ENCODE data around the gene ACAP1. TPM values are rescaled to one million over a fixed set of nuclear protein-coding genes. Genes with fewer than 3 reads are reported as not detected.

Gene ACAP1
- total RNA-seq, 5 donors from 2014 or later (not counting 1 experiment from before 2014, with no cell fraction given), result 531 to 781 (median 649) TPM

- no peaks in the 10 kb centered on the region for H3K9me3 Mint-ChIP-seq
- CTCF ChIA-PET, result interaction anchor here in 1 of 2 donors (0.5 kb wide), 1 partner anchor 169 kb away, joined by 4 read pairs; no protein-coding TSS in a partner anchor
- no peaks in the 10 kb centered on the region for H3K27me3 ChIP-seq (replicated peaks in 1 of 2; ENCODE audit: control insufficient read depth in 2 of 2, extremely low read depth in 1 of 2, insufficient read depth in 2 of 2, low read length in 1 of 2)
- H3K27ac Mint-ChIP-seq, result no peak overlapping the region
- H3K4me3 ChIP-seq (ENCODE audit: control insufficient read depth in 1 of 2, extremely low read depth in 1 of 2, low read length in 1 of 2), result no peak overlapping the region
- no peaks in the 10 kb centered on the region for H3K9me3 ChIP-seq
- POLR2A ChIA-PET, result no interaction called here
- ATAC-seq (replicated peaks in 1 of 4) (no peak), DNase-seq (no peak)
- no peak overlapping the region for H3K4me3 Mint-ChIP-seq
- H3K36me3 Mint-ChIP-seq, result peaks cover 25% of the 10 kb centered on the region
- peaks cover 0 to 13% of the 10 kb centered on the region in 2 experiments for H3K4me1 ChIP-seq (ENCODE audit: control insufficient read depth in 1 of 2, extremely low read depth in 1 of 2, insufficient read depth in 2 of 2, low read length in 2 of 2)
- no peak overlapping the region for H3K27ac ChIP-seq (ENCODE audit: low read length)
- H3K27me3 Mint-ChIP-seq, result no peaks in the 10 kb centered on the region
- H3K4me1 Mint-ChIP-seq, result peaks cover under 1 to 10% (median 9%) of the 10 kb centered on the region in 3 donors
- peaks cover 45 to 81% of the 10 kb centered on the region in 2 donors for H3K36me3 ChIP-seq (ENCODE audit: control insufficient read depth in 2 of 2, extremely low read depth in 1 of 2, insufficient read depth in 1 of 2, low read length in 1 of 2)
- 99% methylated on average over 14 of the region's 22 CpGs for WGBS (ENCODE audit: insufficient coverage)
Measured at GRCh38 chr17:7322520-7323194, 13.7 kb upstream of the ACAP1 start.

GRCh38 chr17:7323731-7324437 lies 12.4 kb upstream of the ACAP1 start:
- H3K27me3 ChIP-seq (replicated peaks in 1 of 2; ENCODE audit: control insufficient read depth in 2 of 2, extremely low read depth in 1 of 2, insufficient read depth in 2 of 2, low read length in 1 of 2), result no peaks in the 10 kb centered on the region
- H3K27ac ChIP-seq (ENCODE audit: low read length), result no peak overlapping the region
- WGBS (ENCODE audit: insufficient coverage), result 82% methylated on average over 30 of the region's 39 CpGs
- ATAC-seq (replicated peaks in 1 of 4), result peak in 3 of 4 experiments; percentile 40 to 54 (median 46)
- peaks cover 13 to 23% (median 21%) of the 10 kb centered on the region in 3 donors for H3K4me1 Mint-ChIP-seq
- no peaks in the 10 kb centered on the region for H3K9me3 Mint-ChIP-seq
- no peak overlapping the region for H3K4me3 ChIP-seq (ENCODE audit: control insufficient read depth in 1 of 2, extremely low read depth in 1 of 2, low read length in 1 of 2)
- H3K4me3 Mint-ChIP-seq, result no peak overlapping the region
- peaks cover 19% of the 10 kb centered on the region for H3K36me3 Mint-ChIP-seq
- H3K9me3 ChIP-seq, result no peaks in the 10 kb centered on the region
- ChIA-PET CTCF (interaction anchor here (0.6 to 0.9 kb wide), 3 partner anchors 9 to 178 kb away, joined by 3 to 8 read pairs (median 6); no protein-coding TSS in a partner anchor), POLR2A (no interaction called here)
- H3K4me1 ChIP-seq (ENCODE audit: control insufficient read depth in 1 of 2, extremely low read depth in 1 of 2, insufficient read depth in 2 of 2, low read length in 2 of 2), result peaks cover 2 to 23% of the 10 kb centered on the region in 2 experiments
- peaks cover 35 to 69% of the 10 kb centered on the region in 2 donors for H3K36me3 ChIP-seq (ENCODE audit: control insufficient read depth in 2 of 2, extremely low read depth in 1 of 2, insufficient read depth in 1 of 2, low read length in 1 of 2)
- peak overlapping the region in 1 of 2 donors; percentile 34 for H3K27ac Mint-ChIP-seq
- no peaks in the 10 kb centered on the region for H3K27me3 Mint-ChIP-seq
- peak in 31 of 35 experiments; percentile 21 to 77 (median 55) for DNase-seq

- ChIA-PET POLR2A (interaction anchor here in 1 of 2 donors (0.6 kb wide), 1 partner anchor 268 kb away, joined by 4 read pairs; no protein-coding TSS in a partner anchor), CTCF (interaction anchor here (0.6 to 0.9 kb wide), 3 partner anchors 9 to 278 kb away, joined by 3 to 8 read pairs (median 3); no protein-coding TSS in a partner anchor)
- DNase-seq, result no peak
- peaks cover 16 to 25% (median 21%) of the 10 kb centered on the region in 3 donors for H3K4me1 Mint-ChIP-seq
- Histone ChIP-seq H3K4me3 (ENCODE audit: control insufficient read depth in 1 of 2, extremely low read depth in 1 of 2, low read length in 1 of 2) (no peak overlapping the region), H3K36me3 (ENCODE audit: control insufficient read depth in 2 of 2, extremely low read depth in 1 of 2, insufficient read depth in 1 of 2, low read length in 1 of 2) (peaks cover 33 to 67% of the 10 kb centered on the region in 2 donors), H3K27ac (ENCODE audit: low read length) (no peak overlapping the region), H3K9me3 (no peaks in the 10 kb centered on the region), H3K27me3 (replicated peaks in 1 of 2; ENCODE audit: control insufficient read depth in 2 of 2, extremely low read depth in 1 of 2, insufficient read depth in 2 of 2, low read length in 1 of 2) (no peaks in the 10 kb centered on the region), H3K4me1 (ENCODE audit: control insufficient read depth in 1 of 2, extremely low read depth in 1 of 2, insufficient read depth in 2 of 2, low read length in 2 of 2) (peaks cover 2 to 23% of the 10 kb centered on the region in 2 experiments)
- no peak overlapping the region for H3K4me3 Mint-ChIP-seq
- H3K27me3 Mint-ChIP-seq, result no peaks in the 10 kb centered on the region
- no peak for ATAC-seq (replicated peaks in 1 of 4)
- WGBS (ENCODE audit: insufficient coverage), result 87% methylated on average over 3 of the region's 3 CpGs
- peak overlapping the region in 1 of 2 donors; percentile 34 for H3K27ac Mint-ChIP-seq
- H3K36me3 Mint-ChIP-seq, result peaks cover 18% of the 10 kb centered on the region
- no peaks in the 10 kb centered on the region for H3K9me3 Mint-ChIP-seq
Measured at GRCh38 chr17:7324438-7324779, 11.9 kb upstream of the ACAP1 start.

GRCh38 chr17:7325031-7325528 lies 11.2 kb upstream of the ACAP1 start:
- peaks cover 33 to 66% of the 10 kb centered on the region in 2 donors for H3K36me3 ChIP-seq (ENCODE audit: control insufficient read depth in 2 of 2, extremely low read depth in 1 of 2, insufficient read depth in 1 of 2, low read length in 1 of 2)
- CTCF ChIA-PET, result interaction anchor here (0.6 to 0.9 kb wide), 3 partner anchors 8 to 279 kb away, joined by 3 to 8 read pairs (median 3); no protein-coding TSS in a partner anchor

GRCh38 chr17:7326186-7326585 lies 10.1 kb upstream of the ACAP1 start:
- POLR2A ChIA-PET, result interaction anchor here in 1 of 2 donors (0.5 kb wide), 1 partner anchor 20 kb away, joined by 9 read pairs; no protein-coding TSS in a partner anchor
- DNase-seq, result no peak
- H3K27ac Mint-ChIP-seq, result no peak overlapping the region

More at GRCh38 chr17:7325031-7325528, 11.2 kb upstream of the ACAP1 start:
- POLR2A ChIA-PET, result interaction anchor here (0.6 kb wide), 2 partner anchors 77 to 268 kb away, joined by 4 to 6 read pairs; no protein-coding TSS in a partner anchor
- Mint-ChIP-seq H3K27ac (no peak overlapping the region), H3K4me3 (no peak overlapping the region), H3K27me3 (no peaks in the 10 kb centered on the region), H3K4me1 (peaks cover 23 to 32% (median 27%) of the 10 kb centered on the region in 3 donors), H3K9me3 (no peaks in the 10 kb centered on the region), H3K36me3 (peaks cover 18% of the 10 kb centered on the region)
- WGBS (ENCODE audit: insufficient coverage), result 100% methylated on average over 2 of the region's 19 CpGs
- DNase-seq (no peak), ATAC-seq (replicated peaks in 1 of 4) (no peak)
- Histone ChIP-seq H3K9me3 (no peaks in the 10 kb centered on the region), H3K27ac (ENCODE audit: low read length) (no peak overlapping the region), H3K27me3 (replicated peaks in 1 of 2; ENCODE audit: control insufficient read depth in 2 of 2, extremely low read depth in 1 of 2, insufficient read depth in 2 of 2, low read length in 1 of 2) (no peaks in the 10 kb centered on the region), H3K4me3 (ENCODE audit: control insufficient read depth in 1 of 2, extremely low read depth in 1 of 2, low read length in 1 of 2) (no peak overlapping the region), H3K4me1 (ENCODE audit: control insufficient read depth in 1 of 2, extremely low read depth in 1 of 2, insufficient read depth in 2 of 2, low read length in 2 of 2) (peaks cover 2 to 27% of the 10 kb centered on the region in 2 experiments)

GRCh38 chr17:7327056-7327455 lies 9.3 kb upstream of the ACAP1 start:
- POLR2A ChIA-PET, result no interaction called here
- no peak overlapping the region for H3K27ac Mint-ChIP-seq
- 100% methylated on average over 1 of the region's 7 CpGs for WGBS (ENCODE audit: insufficient coverage)
- DNase-seq (no peak), ATAC-seq (replicated peaks in 1 of 4) (no peak)
- no peak overlapping the region for H3K4me3 Mint-ChIP-seq
- Histone ChIP-seq H3K27ac (ENCODE audit: low read length) (no peak overlapping the region), H3K27me3 (replicated peaks in 1 of 2; ENCODE audit: control insufficient read depth in 2 of 2, extremely low read depth in 1 of 2, insufficient read depth in 2 of 2, low read length in 1 of 2) (no peaks in the 10 kb centered on the region), H3K9me3 (no peaks in the 10 kb centered on the region), H3K4me1 (ENCODE audit: control insufficient read depth in 1 of 2, extremely low read depth in 1 of 2, insufficient read depth in 2 of 2, low read length in 2 of 2) (peaks cover 6 to 42% of the 10 kb centered on the region in 2 experiments), H3K4me3 (ENCODE audit: control insufficient read depth in 1 of 2, extremely low read depth in 1 of 2, low read length in 1 of 2) (no peak overlapping the region), H3K36me3 (ENCODE audit: control insufficient read depth in 2 of 2, extremely low read depth in 1 of 2, insufficient read depth in 1 of 2, low read length in 1 of 2) (peaks cover 19 to 46% of the 10 kb centered on the region in 2 donors)
- H3K27me3 Mint-ChIP-seq, result no peaks in the 10 kb centered on the region
- H3K36me3 Mint-ChIP-seq, result peaks cover 8% of the 10 kb centered on the region
- H3K4me1 Mint-ChIP-seq, result peaks cover 25 to 39% (median 32%) of the 10 kb centered on the region in 3 donors
- CTCF ChIA-PET, result interaction anchor here in 1 of 2 donors (0.8 kb wide), 1 partner anchor 10 kb away, joined by 5 read pairs; no protein-coding TSS in a partner anchor
- no peaks in the 10 kb centered on the region for H3K9me3 Mint-ChIP-seq

More at GRCh38 chr17:7326186-7326585, 10.1 kb upstream of the ACAP1 start:
- H3K4me1 ChIP-seq (ENCODE audit: control insufficient read depth in 1 of 2, extremely low read depth in 1 of 2, insufficient read depth in 2 of 2, low read length in 2 of 2), result peaks cover 2 to 37% of the 10 kb centered on the region in 2 experiments
- H3K36me3 ChIP-seq (ENCODE audit: control insufficient read depth in 2 of 2, extremely low read depth in 1 of 2, insufficient read depth in 1 of 2, low read length in 1 of 2), result peaks cover 25 to 55% of the 10 kb centered on the region in 2 donors
- Mint-ChIP-seq H3K4me3 (no peak overlapping the region), H3K36me3 (peaks cover 15% of the 10 kb centered on the region), H3K9me3 (no peaks in the 10 kb centered on the region), H3K4me1 (peaks cover 25 to 39% (median 31%) of the 10 kb centered on the region in 3 donors), H3K27me3 (no peaks in the 10 kb centered on the region)
- CTCF ChIA-PET, result interaction anchor here in 1 of 2 donors (0.8 kb wide), 1 partner anchor 11 kb away, joined by 5 read pairs; no protein-coding TSS in a partner anchor
- WGBS (ENCODE audit: insufficient coverage), result no CpG with 5 or more reads among the region's 11 CpGs
- H3K27me3 ChIP-seq (replicated peaks in 1 of 2; ENCODE audit: control insufficient read depth in 2 of 2, extremely low read depth in 1 of 2, insufficient read depth in 2 of 2, low read length in 1 of 2), result no peaks in the 10 kb centered on the region
- no peak overlapping the region for H3K4me3 ChIP-seq (ENCODE audit: control insufficient read depth in 1 of 2, extremely low read depth in 1 of 2, low read length in 1 of 2)
- H3K27ac ChIP-seq (ENCODE audit: low read length), result no peak overlapping the region
- no peak for ATAC-seq (replicated peaks in 1 of 4)
- H3K9me3 ChIP-seq, result no peaks in the 10 kb centered on the region

Data from T-cell (primary cell).